Skeletal muscle satellite cell (primary cell): ENCODE data around the gene CACNA1I.

Source experiments
- H3K27me3 ChIP-seq: 2 replicates; pipeline ENCODE4 v1.7.0; 2013; ENCODE audit warnings: low read length; ENCODE audit not compliant: control insufficient read depth, insufficient read depth
- H3K36me3 ChIP-seq: 2 replicates; pipeline ENCODE4 v1.7.0; 2013; ENCODE audit warnings: mild to moderate bottlenecking, control low read depth, low read length; ENCODE audit not compliant: insufficient read depth
- H3K4me1 ChIP-seq: 2 replicates; pipeline ENCODE4 v1.7.0; 2013; ENCODE audit warnings: low read length; ENCODE audit not compliant: control insufficient read depth, insufficient read depth
- H3K4me2 ChIP-seq: 2 replicates; pipeline ENCODE4 v1.7.0; 2013; ENCODE audit warnings: mild to moderate bottlenecking, low read length
- H3K4me3 ChIP-seq: 2 replicates; pipeline ENCODE4 v1.7.0; 2013; ENCODE audit warnings: low read length
- H3K9ac ChIP-seq: 2 replicates; pipeline ENCODE4 v1.7.0; 2013; ENCODE audit warnings: mild to moderate bottlenecking, low read depth, low read length, moderate library complexity
- H3K9me3 ChIP-seq: replicated peaks from 2 replicates; pipeline ENCODE4 v1.7.0; 2013; ENCODE audit warnings: mild to moderate bottlenecking, control low read depth, low read length

The CACNA1I gene

DNA sequence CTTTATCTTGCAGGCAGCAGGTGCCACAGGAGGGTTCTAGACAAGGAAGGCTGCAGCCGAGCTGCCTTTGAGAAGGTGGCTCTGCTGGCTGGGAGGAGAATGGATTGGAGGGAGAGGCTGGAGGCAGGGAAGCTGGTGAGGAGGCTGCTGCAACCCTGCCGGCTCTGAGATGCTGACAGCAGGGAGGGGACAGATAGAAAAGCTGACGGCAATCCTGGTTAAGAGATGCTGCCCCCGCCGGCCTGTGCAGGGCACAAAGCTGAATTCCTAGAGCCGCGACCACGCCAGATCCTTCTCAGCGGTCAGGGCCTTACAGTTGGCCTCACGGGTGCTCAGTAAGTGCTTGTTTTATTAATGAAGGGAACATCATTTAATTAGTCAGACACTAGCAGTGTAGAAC is 105.4 kb downstream of the CACNA1I start:
- no peaks in the 10 kb centered on the region for H3K36me3 ChIP-seq
- H3K4me1 ChIP-seq, result no peaks in the 10 kb centered on the region
- no peak overlapping the region for H3K4me2 ChIP-seq
- peaks cover 10% of the 10 kb centered on the region for H3K27me3 ChIP-seq
- H3K4me3 ChIP-seq, result no peak overlapping the region
- no peak overlapping the region for H3K9ac ChIP-seq
- H3K9me3 ChIP-seq, result peaks cover 12% of the 10 kb centered on the region

DNA sequence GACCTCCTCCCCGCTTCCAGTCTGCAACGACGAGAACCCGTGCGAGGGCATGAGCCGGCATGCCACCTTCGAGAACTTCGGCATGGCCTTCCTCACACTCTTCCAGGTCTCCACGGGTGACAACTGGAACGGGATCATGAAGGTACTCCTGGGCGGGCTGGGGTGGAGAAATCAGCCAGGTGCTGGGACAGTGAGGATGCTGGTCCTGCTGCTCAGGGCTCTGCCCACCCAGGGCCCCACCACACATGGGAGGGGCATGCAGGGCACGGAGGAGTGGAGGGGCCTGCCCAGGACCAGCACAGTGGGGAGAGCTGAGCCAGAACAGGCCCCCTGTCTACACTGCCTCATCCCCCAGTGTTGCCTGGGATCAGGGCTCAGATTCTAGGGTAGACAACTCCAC is 107.4 kb downstream of the CACNA1I start:
- H3K9me3 ChIP-seq, result no peaks in the 10 kb centered on the region
- H3K36me3 ChIP-seq, result no peaks in the 10 kb centered on the region
- peaks cover 13% of the 10 kb centered on the region for H3K27me3 ChIP-seq
- no peak overlapping the region for H3K4me3 ChIP-seq
- H3K4me2 ChIP-seq, result no peak overlapping the region
- H3K9ac ChIP-seq, result no peak overlapping the region
- no peaks in the 10 kb centered on the region for H3K4me1 ChIP-seq

DNA sequence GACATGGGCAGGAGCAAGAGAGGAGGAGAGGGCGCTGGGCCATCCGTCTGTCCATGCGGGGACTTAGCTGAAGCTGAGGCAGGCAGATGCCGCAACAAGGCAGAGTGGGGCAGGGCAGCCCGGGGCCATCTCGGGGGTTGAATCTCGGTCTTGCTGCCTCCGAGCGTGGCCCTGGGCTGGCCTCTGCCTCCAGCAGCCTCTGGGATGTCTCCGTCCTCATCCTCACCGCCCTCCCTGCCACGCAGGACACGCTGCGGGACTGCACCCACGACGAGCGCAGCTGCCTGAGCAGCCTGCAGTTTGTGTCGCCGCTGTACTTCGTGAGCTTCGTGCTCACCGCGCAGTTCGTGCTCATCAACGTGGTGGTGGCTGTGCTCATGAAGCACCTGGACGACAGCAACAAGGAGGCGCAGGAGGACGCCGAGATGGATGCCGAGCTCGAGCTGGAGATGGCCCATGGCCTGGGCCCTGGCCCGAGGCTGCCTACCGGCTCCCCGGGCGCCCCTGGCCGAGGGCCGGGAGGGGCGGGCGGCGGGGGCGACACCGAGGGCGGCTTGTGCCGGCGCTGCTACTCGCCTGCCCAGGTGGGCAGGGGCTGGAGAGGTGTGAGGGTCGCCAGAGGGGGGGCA is 108.4 kb downstream of the CACNA1I start:
- Histone ChIP-seq H3K36me3 (no peaks in the 10 kb centered on the region), H3K4me2 (no peak overlapping the region), H3K9me3 (no peaks in the 10 kb centered on the region), H3K4me3 (no peak overlapping the region), H3K9ac (no peak overlapping the region), H3K4me1 (no peaks in the 10 kb centered on the region), H3K27me3 (peaks cover 13% of the 10 kb centered on the region)

DNA sequence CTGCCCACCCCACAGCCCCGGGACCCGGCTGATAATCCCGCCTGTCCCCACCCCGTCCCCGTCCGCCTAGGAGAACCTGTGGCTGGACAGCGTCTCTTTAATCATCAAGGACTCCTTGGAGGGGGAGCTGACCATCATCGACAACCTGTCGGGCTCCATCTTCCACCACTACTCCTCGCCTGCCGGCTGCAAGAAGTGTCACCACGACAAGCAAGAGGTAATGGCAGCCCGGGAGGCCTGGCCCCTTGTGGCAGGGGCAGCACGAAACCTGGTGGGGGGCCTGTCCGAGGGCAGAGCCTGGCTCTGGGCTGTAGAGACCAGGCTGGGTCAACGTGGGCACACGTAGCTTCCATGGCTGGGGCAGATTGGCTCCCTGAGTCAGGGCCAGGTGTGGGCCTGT is 109.1 kb downstream of the CACNA1I start:
- H3K4me1 ChIP-seq, result no peaks in the 10 kb centered on the region
- no peaks in the 10 kb centered on the region for H3K9me3 ChIP-seq
- no peak overlapping the region for H3K4me2 ChIP-seq
- no peak overlapping the region for H3K4me3 ChIP-seq
- H3K9ac ChIP-seq, result no peak overlapping the region
- no peaks in the 10 kb centered on the region for H3K36me3 ChIP-seq
- H3K27me3 ChIP-seq, result peaks cover 13% of the 10 kb centered on the region

DNA sequence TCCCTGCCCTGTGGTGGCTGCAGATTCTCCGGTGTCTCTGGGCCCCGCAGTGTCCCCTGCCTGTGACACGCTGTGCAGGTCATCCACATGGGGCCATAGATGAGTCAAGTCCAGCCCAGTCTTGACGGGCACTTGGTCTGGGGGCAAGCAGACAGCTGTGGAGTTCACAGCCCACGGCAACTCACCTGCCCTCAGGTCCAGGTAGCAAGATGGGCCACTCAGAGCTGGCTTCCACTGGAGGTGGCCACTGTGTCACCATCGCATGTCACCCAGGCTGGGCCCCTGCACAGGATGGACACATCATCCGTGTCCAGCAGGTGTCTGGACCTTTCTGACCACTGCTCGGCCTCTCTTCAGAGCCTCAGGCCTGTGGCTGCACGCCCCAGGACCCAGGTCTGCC is 109.9 kb downstream of the CACNA1I start:
- no peak overlapping the region for H3K4me3 ChIP-seq
- no peaks in the 10 kb centered on the region for H3K9me3 ChIP-seq
- no peak overlapping the region for H3K4me2 ChIP-seq
- H3K27me3 ChIP-seq, result peaks cover 10% of the 10 kb centered on the region
- H3K36me3 ChIP-seq, result no peaks in the 10 kb centered on the region
- H3K4me1 ChIP-seq, result no peaks in the 10 kb centered on the region
- H3K9ac ChIP-seq, result no peak overlapping the region

DNA sequence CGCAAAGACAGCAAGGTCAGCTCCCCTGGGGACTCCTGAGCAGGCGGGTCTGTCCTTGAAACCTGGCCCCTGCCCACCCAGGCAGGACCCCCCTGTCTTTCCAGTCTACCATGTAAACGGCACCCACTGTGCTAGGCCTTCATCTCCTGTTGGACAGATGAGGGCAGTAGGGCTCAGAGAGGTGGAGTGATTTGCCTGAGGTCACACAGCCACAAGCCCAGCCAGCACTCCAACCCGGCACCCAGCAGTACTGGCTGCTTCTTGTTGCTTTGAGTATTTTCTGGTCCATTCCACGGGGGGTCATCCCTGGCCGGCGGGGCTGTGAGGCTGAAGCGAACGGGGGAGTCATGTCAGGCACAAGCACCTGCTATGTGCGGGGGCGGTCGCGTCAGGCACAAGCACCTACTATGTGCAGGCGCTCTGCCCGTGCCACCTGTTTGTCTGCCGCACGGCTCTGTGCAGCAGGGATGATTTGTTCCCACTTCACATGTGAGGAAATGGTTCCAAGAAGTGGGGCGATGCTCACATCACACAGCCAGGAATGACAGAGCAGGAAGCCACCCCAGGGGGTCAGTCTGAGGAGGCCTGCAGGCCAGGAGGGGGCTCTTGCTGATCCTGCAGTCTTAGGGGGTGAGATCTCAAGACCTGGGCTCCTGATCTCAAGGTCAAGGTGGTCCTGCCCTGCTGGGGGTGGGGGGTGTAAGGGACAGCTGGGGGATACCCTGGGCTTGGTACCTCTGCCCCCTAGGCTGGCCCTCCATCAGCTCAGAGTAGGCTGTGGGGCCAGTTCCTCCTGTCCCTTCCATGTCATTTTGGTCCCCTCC is 110.7 kb downstream of the CACNA1I start:
- Histone ChIP-seq H3K36me3 (no peaks in the 10 kb centered on the region), H3K4me2 (no peak overlapping the region), H3K4me1 (no peaks in the 10 kb centered on the region), H3K4me3 (no peak overlapping the region), H3K27me3 (peaks cover 3% of the 10 kb centered on the region), H3K9me3 (no peaks in the 10 kb centered on the region), H3K9ac (no peak overlapping the region)

DNA sequence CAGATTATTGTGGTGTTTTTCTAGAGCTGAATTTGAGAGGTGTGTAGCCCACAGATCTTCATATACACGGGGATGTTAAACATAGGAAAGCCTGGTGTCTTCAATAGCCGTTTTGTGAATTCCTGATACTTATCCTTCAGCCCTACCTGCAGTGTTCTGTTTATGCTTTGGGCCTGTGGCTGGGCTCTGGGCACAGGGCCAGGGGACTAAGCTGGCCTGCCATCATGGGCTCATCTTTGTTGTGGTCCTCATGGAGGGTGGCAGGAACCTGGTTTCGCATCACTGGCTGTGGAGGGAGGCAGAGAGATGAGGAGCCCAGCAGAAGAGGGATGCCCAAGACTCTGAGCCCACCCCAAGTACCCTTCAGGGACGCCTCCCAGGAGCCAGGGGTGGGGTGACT is 112.4 kb downstream of the CACNA1I start:
- Histone ChIP-seq H3K9ac (no peak overlapping the region), H3K27me3 (peaks cover 10% of the 10 kb centered on the region)

DNA sequence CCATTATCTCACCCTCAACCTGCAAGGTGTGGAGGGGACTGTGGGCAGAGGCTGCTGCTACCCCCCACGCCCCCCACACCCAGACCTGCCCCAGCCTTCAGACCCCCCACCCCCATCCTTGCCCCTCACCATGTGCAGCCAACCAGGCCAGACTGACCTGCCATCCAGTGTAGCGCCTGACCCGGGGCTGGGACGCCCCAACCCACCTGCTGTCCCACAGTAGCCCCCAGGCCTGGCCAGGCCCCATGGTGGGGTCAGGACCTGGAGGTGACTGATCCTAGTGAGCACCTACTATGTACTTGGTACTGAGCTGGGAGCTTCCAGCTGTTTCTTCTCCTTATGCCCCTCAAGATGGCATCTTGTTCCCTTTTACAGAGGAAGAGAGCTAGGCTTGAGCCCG is 113.1 kb downstream of the CACNA1I start:
- no peak overlapping the region for H3K4me3 ChIP-seq
- H3K4me1 ChIP-seq, result no peaks in the 10 kb centered on the region
- H3K9ac ChIP-seq, result no peak overlapping the region
- no peaks in the 10 kb centered on the region for H3K36me3 ChIP-seq
- peaks cover 16% of the 10 kb centered on the region for H3K27me3 ChIP-seq
- no peak overlapping the region for H3K4me2 ChIP-seq
- no peaks in the 10 kb centered on the region for H3K9me3 ChIP-seq

More for the DNA sequence above, 112.4 kb downstream of the CACNA1I start:
- no peaks in the 10 kb centered on the region for H3K9me3 ChIP-seq
- H3K4me3 ChIP-seq, result no peak overlapping the region
- no peaks in the 10 kb centered on the region for H3K36me3 ChIP-seq
- no peak overlapping the region for H3K4me2 ChIP-seq
- no peaks in the 10 kb centered on the region for H3K4me1 ChIP-seq

DNA sequence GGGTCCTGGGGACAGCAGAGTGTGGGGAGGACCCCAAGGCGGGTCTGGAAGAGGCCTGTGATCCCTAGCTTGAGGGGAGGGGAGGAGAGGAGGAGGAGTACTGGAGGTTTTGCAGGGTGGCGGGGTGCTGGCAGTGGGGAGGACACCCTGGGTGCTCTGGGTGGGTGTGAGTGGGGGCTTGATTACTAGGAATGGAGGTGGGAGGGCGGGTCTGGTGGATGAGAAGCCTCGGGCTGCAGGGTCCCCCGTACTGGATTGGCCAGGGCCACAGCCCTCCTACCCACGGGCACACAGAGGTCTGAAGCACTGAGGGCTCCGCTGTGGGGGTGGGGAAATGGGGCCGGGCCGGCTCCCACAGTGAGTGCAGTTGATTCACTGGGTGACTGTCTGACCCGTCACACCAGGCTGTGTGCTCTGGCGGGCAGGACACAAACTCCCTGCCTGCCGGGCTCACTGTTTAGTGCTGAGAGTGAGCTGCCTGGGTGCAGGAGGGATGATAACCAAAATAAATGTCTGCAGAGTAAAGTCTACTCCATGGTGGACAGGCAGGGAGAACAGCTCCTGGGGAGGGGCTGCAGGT is 114.2 kb downstream of the CACNA1I start:
- H3K36me3 ChIP-seq, result no peaks in the 10 kb centered on the region
- no peak overlapping the region for H3K4me3 ChIP-seq
- no peaks in the 10 kb centered on the region for H3K9me3 ChIP-seq
- no peak overlapping the region for H3K4me2 ChIP-seq
- no peaks in the 10 kb centered on the region for H3K4me1 ChIP-seq
- H3K9ac ChIP-seq, result no peak overlapping the region
- peaks cover 27% of the 10 kb centered on the region for H3K27me3 ChIP-seq

DNA sequence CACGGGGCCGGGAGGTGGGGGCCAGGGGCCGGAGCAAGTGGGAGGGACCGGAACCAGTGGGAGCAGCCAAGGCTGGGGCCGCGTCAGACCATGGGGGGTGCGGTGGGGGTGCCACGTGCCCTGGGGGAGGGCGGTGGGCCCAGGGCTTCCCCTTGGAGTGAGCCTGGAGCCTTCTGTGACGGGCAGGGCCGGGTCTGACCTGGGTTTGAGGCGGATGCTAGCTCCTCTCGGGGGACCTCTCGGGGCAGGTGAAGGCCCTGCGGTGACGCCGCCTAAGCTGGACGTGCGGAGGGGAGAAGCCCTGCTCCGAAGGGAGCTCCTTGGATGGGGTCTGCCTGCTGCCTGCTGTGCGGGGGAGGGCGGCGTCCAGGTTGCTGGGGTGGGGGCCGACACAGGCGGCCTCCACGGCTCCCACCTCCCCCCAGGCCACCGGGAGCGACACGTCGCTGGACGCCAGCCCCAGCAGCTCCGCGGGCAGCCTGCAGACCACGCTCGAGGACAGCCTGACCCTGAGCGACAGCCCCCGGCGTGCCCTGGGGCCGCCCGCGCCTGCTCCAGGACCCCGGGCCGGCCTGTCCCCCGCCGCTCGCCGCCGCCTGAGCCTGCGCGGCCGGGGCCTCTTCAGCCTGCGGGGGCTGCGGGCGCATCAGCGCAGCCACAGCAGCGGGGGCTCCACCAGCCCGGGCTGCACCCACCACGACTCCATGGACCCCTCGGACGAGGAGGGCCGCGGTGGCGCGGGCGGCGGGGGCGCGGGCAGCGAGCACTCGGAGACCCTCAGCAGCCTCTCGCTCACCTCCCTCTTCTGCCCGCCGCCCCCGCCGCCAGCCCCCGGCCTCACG is 115.0 kb downstream of the CACNA1I start:
- H3K36me3 ChIP-seq, result no peaks in the 10 kb centered on the region
- H3K4me3 ChIP-seq, result no peak overlapping the region
- no peaks in the 10 kb centered on the region for H3K4me1 ChIP-seq
- H3K9me3 ChIP-seq, result no peaks in the 10 kb centered on the region
- H3K9ac ChIP-seq, result no peak overlapping the region
- peaks cover 33% of the 10 kb centered on the region for H3K27me3 ChIP-seq
- no peak overlapping the region for H3K4me2 ChIP-seq

DNA sequence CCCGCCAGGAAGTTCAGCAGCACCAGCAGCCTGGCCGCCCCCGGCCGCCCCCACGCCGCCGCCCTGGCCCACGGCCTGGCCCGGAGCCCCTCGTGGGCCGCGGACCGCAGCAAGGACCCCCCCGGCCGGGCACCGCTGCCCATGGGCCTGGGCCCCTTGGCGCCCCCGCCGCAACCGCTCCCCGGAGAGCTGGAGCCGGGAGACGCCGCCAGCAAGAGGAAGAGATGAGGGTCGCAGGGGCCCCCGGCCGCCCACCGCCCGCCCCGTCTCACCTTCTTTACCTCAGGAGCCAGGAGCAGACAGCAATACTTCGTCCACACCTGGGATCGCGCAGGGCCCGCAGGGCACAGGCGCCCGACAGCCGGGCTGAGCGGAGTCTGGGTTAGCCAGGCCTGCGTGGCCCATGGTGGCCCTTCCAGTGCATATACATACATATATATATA is 115.6 kb downstream of the CACNA1I start:
- no peak overlapping the region for H3K9ac ChIP-seq

More for the DNA sequence above, 115.6 kb downstream of the CACNA1I start:
- Histone ChIP-seq H3K4me2 (no peak overlapping the region), H3K9me3 (no peaks in the 10 kb centered on the region), H3K4me3 (no peak overlapping the region), H3K4me1 (no peaks in the 10 kb centered on the region), H3K27me3 (peaks cover 38% of the 10 kb centered on the region), H3K36me3 (no peaks in the 10 kb centered on the region)
